GM21825 (cell line): ENCODE data around the gene NCAN.
"Not testable (repeated sequence)": the region's sequence is repeated elsewhere in the genome, so short reads cannot be mapped to it uniquely, and the experiment has no call there.

Experiments used
- ATAC-seq: cut with Tn5 transposase; IDR thresholded peaks from one replicate; pipeline ENCODE4 v1.9.1; 2021; ENCODE audit warnings: mild to moderate bottlenecking, moderate library complexity; ENCODE audit not compliant: unreplicated experiment

NCAN gene

GRCh38 chr19:19192910-19193423 lies 18.8 kb upstream of the NCAN start:
- no peak for ATAC-seq

GRCh38 chr19:19193926-19194325 lies 17.8 kb upstream of the NCAN start:
- ATAC-seq = no peak

- no peak for ATAC-seq
Measured at GRCh38 chr19:19201697-19202630, 9.8 kb upstream of the NCAN start.

GRCh38 chr19:19202707-19203011 lies 9.1 kb upstream of the NCAN start:
- no peak for ATAC-seq

- peak; percentile 67 for ATAC-seq
Measured at GRCh38 chr19:19203012-19203856, 8.5 kb upstream of the NCAN start, which contains the start of gene NR2C2AP. Gene NR2C2AP, minus strand, starts transcription at chr19:19203414. Its CDS starts 354 bp downstream, at chr19:19203060.

GRCh38 chr19:19204181-19204580 lies 7.6 kb upstream of the NCAN start:
- no peak for ATAC-seq

GRCh38 chr19:19205416-19206410 lies 6.0 kb upstream of the NCAN start:
- no peak for ATAC-seq

GRCh38 chr19:19206938-19207337 lies 4.8 kb upstream of the NCAN start:
- ATAC-seq = no peak

GRCh38 chr19:19207637-19208572 lies 3.9 kb upstream of the NCAN start:
- no peak for ATAC-seq

GRCh38 chr19:19209372-19209771 lies 2.4 kb upstream of the NCAN start:
- ATAC-seq = no peak

- ATAC-seq = no peak
Measured at GRCh38 chr19:19212916-19213315, 1.2 kb downstream of the NCAN start.

- no peak for ATAC-seq
Measured at GRCh38 chr19:19213426-19214158, 1.8 kb downstream of the NCAN start.

- no peak for ATAC-seq
Measured at GRCh38 chr19:19214159-19214490, 2.4 kb downstream of the NCAN start.

GRCh38 chr19:19214892-19215291 lies 3.1 kb downstream of the NCAN start:
- no peak for ATAC-seq

GRCh38 chr19:19215792-19216191 lies 4.0 kb downstream of the NCAN start:
- ATAC-seq = no peak

- ATAC-seq = no peak
Measured at GRCh38 chr19:19217099-19217498, 5.3 kb downstream of the NCAN start.

- no peak for ATAC-seq
Measured at GRCh38 chr19:19218911-19219310, 7.2 kb downstream of the NCAN start.

- ATAC-seq = not testable (repeated sequence)
Measured at GRCh38 chr19:19221000-19221399, 9.2 kb downstream of the NCAN start.

- ATAC-seq = no peak
Measured at GRCh38 chr19:19223060-19223459, 11.3 kb downstream of the NCAN start.
